Left lobe of liver (tissue), 2 donors: Measurements from ENCODE around the gene LRTM2. TPM values are rescaled to one million over a fixed set of nuclear protein-coding genes. Genes with fewer than 3 reads are reported as not detected.

ENCODE experiments used
- ATAC-seq: fragments of 200-7000 bp; cut with Tn5 transposase; one replicate; pipeline ENCODE4 v1.9.1; 2020; ENCODE audit warnings: mild to moderate bottlenecking, moderate library complexity
- DNase-seq: peaks from one replicate; pipeline ENCODE4 v3.0.0-alpha.2; 2020; ENCODE audit warnings: low spot score
- total RNA-seq: library from RNA; stranded (reverse); gene quantifications from one replicate; pipeline ENCODE4 v1.2.1, GENCODE V29; 2021
- donor health status: DM: no; HTN: no; CAD: no; lungs with moderate emphysema.
- donor health status: DM: no; HTN: yes; CAD: no.

LRTM2 gene
- total RNA-seq, 1 donor from 2014 or later = not detected

- peak; percentile 48 for ATAC-seq
- DNase-seq = peak; percentile 70
Observed at GRCh38 chr12:1797011-1797901, 23.1 kb upstream of the LRTM2 start.

- no peak for DNase-seq
- ATAC-seq = no peak
Observed at GRCh38 chr12:1797991-1798640, 22.2 kb upstream of the LRTM2 start.

GRCh38 chr12:1798641-1799020, 21.7 kb upstream of the LRTM2 start:
- no peak for DNase-seq
- no peak for ATAC-seq

GRCh38 chr12:1799051-1799881, 21.1 kb upstream of the LRTM2 start:
- ATAC-seq (no peak), DNase-seq (peak; percentile 45)

- peak; percentile 44 for DNase-seq
Observed at GRCh38 chr12:1799882-1800400, 20.4 kb upstream of the LRTM2 start.

GRCh38 chr12:1800401-1801302, 19.7 kb upstream of the LRTM2 start:
- peak; percentile 60 for DNase-seq
- peak; percentile 15 for ATAC-seq

More at GRCh38 chr12:1799882-1800400, 20.4 kb upstream of the LRTM2 start:
- ATAC-seq = no peak

GRCh38 chr12:1801303-1801975, 18.9 kb upstream of the LRTM2 start:
- ATAC-seq (no peak), DNase-seq (peak; percentile 37)

GRCh38 chr12:1803736-1804135, 16.6 kb upstream of the LRTM2 start:
- DNase-seq = no peak
- ATAC-seq = no peak

GRCh38 chr12:1804545-1805332, 15.6 kb upstream of the LRTM2 start:
- DNase-seq (peak; percentile 82), ATAC-seq (peak; percentile 89)

- ATAC-seq (no peak), DNase-seq (no peak)
Observed at GRCh38 chr12:1805441-1806081, 14.8 kb upstream of the LRTM2 start.

GRCh38 chr12:1806301-1807086, 13.9 kb upstream of the LRTM2 start:
- ATAC-seq (no peak), DNase-seq (no peak)

GRCh38 chr12:1807087-1807860, 13.1 kb upstream of the LRTM2 start:
- DNase-seq = no peak
- ATAC-seq = no peak

- ATAC-seq = no peak
- no peak for DNase-seq
Observed at GRCh38 chr12:1808036-1808797, 12.1 kb upstream of the LRTM2 start.

- no peak for ATAC-seq
Observed at GRCh38 chr12:1808798-1809480, 11.4 kb upstream of the LRTM2 start.

GRCh38 chr12:1809591-1810190, 10.7 kb upstream of the LRTM2 start:
- DNase-seq (no peak), ATAC-seq (no peak)

More at GRCh38 chr12:1808798-1809480, 11.4 kb upstream of the LRTM2 start:
- DNase-seq = no peak
